Type B pancreatic cell (in vitro differentiated cells): ENCODE results near the gene ATG7. TPM values are rescaled to one million over a fixed set of nuclear protein-coding genes. Genes with fewer than 3 reads are reported as not detected.
A peak's percentile ranks its signal among the peaks of the same experiment; 100 is the strongest.
"Not testable (repeated sequence)": the region's sequence is repeated elsewhere in the genome, so short reads cannot be mapped to it uniquely, and the experiment has no call there.

Experiments
- DNase-seq: peaks from one replicate; pipeline ENCODE4 v3.0.0; 2021; ENCODE audit warnings: mixed read lengths; ENCODE audit not compliant: unreplicated experiment; ENCODE audit errors: extremely low spot score
- H3K27ac Mint-ChIP-seq: 2 replicates; pipeline ENCODE4 v1.8.0; 2021; ENCODE audit warnings: mild to moderate bottlenecking, mixed read lengths
- H3K27me3 Mint-ChIP-seq: 2 replicates; pipeline ENCODE4 v1.8.0; 2021; ENCODE audit warnings: mixed read lengths
- H3K36me3 Mint-ChIP-seq: 2 replicates; pipeline ENCODE4 v1.8.0; 2021; ENCODE audit warnings: mixed read lengths
- H3K4me1 Mint-ChIP-seq: one replicate; pipeline ENCODE4 v1.8.0; 2021; ENCODE audit warnings: mixed read lengths; ENCODE audit not compliant: unreplicated experiment
- H3K4me3 Mint-ChIP-seq: 2 replicates; pipeline ENCODE4 v1.8.0; 2021; ENCODE audit warnings: mild to moderate bottlenecking, mixed read lengths
- H3K9me3 Mint-ChIP-seq: 2 replicates; pipeline ENCODE4 v1.8.0; 2021; ENCODE audit warnings: mixed read lengths
- CTCF ChIP-seq: fragments of 200-600 bp; sonication (generic); conservative IDR thresholded peaks from 2 replicates; pipeline ENCODE4 v1.5.0; 2021; ENCODE audit warnings: antibody characterized with exemption, mild to moderate bottlenecking
- total RNA-seq: library from RNA; stranded (reverse); gene quantifications from 2 replicates; pipeline ENCODE4 v1.2.1, GENCODE V29; 2021; ENCODE audit warnings: low replicate concordance

Gene ATG7
- total RNA-seq, 1 donor from 2014 or later, result 32.4 TPM

DNA sequence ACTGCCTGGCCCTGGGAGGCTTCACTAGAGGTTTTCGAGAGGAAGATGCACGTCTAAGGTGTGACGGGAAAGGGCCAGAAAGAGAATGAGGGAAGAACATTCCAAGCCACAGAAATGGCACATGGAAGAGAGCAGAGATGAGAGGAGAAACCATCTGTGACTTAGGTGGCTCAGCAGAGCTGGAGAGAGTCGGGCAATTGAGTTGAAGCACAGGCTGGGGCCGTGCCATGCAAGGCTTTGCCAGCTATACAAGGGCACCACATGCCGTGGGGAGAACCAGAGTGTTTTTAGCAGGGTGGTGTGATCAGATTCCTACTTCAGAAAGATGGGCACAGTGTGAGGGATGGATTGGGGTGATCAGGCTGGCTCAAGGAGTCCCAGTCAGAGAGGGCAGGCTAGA is 245.4 kb downstream of the ATG7 start:
- Mint-ChIP-seq H3K4me3 (no peak overlapping the region), H3K27ac (no peak overlapping the region), H3K4me1 (peaks cover 38% of the 10 kb centered on the region), H3K27me3 (no peaks in the 10 kb centered on the region), H3K36me3 (no peaks in the 10 kb centered on the region), H3K9me3 (no peaks in the 10 kb centered on the region)
- no peak for DNase-seq
- no peak for TF ChIP-seq CTCF

DNA sequence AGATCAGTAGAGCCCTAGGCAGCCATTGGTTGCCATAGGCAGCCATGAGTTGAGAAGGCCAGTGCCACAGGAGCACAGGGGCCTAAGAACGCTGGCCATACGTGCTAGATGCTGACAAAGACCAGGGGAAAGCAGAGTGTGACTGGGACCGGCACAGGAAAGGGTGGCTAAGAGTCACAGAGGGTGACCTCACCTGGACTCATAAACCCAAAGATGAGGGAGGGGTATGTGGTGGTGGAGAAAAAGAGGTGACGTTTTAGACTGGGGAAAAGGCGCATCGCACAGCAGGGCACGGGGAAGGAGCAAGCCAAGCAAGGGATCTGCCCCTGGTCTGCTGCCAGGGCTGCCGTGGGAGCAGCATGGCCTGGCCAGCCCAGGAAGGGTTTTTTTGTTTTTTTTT is 249.0 kb downstream of the ATG7 start:
- no peaks in the 10 kb centered on the region for H3K9me3 Mint-ChIP-seq
- no peaks in the 10 kb centered on the region for H3K27me3 Mint-ChIP-seq
- no peak for TF ChIP-seq CTCF
- no peak overlapping the region for H3K27ac Mint-ChIP-seq
- no peaks in the 10 kb centered on the region for H3K36me3 Mint-ChIP-seq
- H3K4me1 Mint-ChIP-seq, result peaks cover 35% of the 10 kb centered on the region
- H3K4me3 Mint-ChIP-seq, result no peak overlapping the region
- no peak for DNase-seq

DNA sequence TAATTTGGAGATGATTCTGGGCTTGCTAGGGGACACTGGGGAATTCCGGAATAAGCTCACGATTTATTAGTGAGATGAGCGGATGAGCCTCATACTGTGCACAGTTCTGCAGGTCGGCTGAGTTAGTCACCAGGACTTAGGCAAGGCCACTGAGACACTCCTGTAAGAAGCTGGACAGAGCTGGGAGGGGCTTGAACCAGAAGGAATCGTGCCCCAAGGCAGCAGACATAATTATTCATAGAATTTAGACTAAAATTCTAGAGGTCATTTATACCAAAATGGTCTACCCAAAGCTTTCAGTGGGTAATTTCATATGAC is 250.2 kb downstream of the ATG7 start:
- no peaks in the 10 kb centered on the region for H3K9me3 Mint-ChIP-seq
- H3K4me3 Mint-ChIP-seq, result no peak overlapping the region
- TF ChIP-seq CTCF, result no peak
- DNase-seq, result no peak
- peaks cover 2% of the 10 kb centered on the region for H3K36me3 Mint-ChIP-seq
- H3K4me1 Mint-ChIP-seq, result peaks cover 35% of the 10 kb centered on the region
- H3K27ac Mint-ChIP-seq, result no peak overlapping the region
- no peaks in the 10 kb centered on the region for H3K27me3 Mint-ChIP-seq

GRCh38 chr3:11522953-11523571 is 250.9 kb downstream of the ATG7 start:
- Mint-ChIP-seq H3K9me3 (peaks cover 2% of the 10 kb centered on the region), H3K4me1 (peaks cover 29% of the 10 kb centered on the region), H3K36me3 (peaks cover 4% of the 10 kb centered on the region), H3K4me3 (peak overlapping the region; percentile 2), H3K27me3 (no peaks in the 10 kb centered on the region), H3K27ac (peak overlapping the region; percentile 46)
- DNase-seq, result no peak
- TF ChIP-seq CTCF, result no peak

- H3K27me3 Mint-ChIP-seq, result no peaks in the 10 kb centered on the region
- peaks cover 28% of the 10 kb centered on the region for H3K4me1 Mint-ChIP-seq
- H3K36me3 Mint-ChIP-seq, result peaks cover 4% of the 10 kb centered on the region
- DNase-seq, result no peak
- H3K9me3 Mint-ChIP-seq, result peaks cover 4% of the 10 kb centered on the region
- no peak for TF ChIP-seq CTCF
- peak overlapping the region; percentile 46 for H3K27ac Mint-ChIP-seq
- peak overlapping the region; percentile 2 for H3K4me3 Mint-ChIP-seq
Measured at GRCh38 chr3:11523572-11524101, 251.4 kb downstream of the ATG7 start.

GRCh38 chr3:11526121-11526520 is 253.9 kb downstream of the ATG7 start:
- H3K4me3 Mint-ChIP-seq, H3K9me3 Mint-ChIP-seq, H3K27me3 Mint-ChIP-seq, H3K36me3 Mint-ChIP-seq, H3K27ac Mint-ChIP-seq, DNase-seq: not testable (repeated sequence)
- peaks cover 30% of the 10 kb centered on the region for H3K4me1 Mint-ChIP-seq
